C4-2B (cell line): ENCODE results near the gene DEFB124.

Experiments
- ZFX ChIP-seq: fragments of 450-650 bp; IDR thresholded peaks from 2 replicates; pipeline ENCODE4 v1.6.1; 2017
- TF ChIP-seq, protein P1 (sequence below): fragments of 450-650 bp; conservative IDR thresholded peaks from 2 replicates; pipeline ENCODE4 v1.5.1; 2017; ENCODE audit warnings: mild to moderate bottlenecking

DNA sequence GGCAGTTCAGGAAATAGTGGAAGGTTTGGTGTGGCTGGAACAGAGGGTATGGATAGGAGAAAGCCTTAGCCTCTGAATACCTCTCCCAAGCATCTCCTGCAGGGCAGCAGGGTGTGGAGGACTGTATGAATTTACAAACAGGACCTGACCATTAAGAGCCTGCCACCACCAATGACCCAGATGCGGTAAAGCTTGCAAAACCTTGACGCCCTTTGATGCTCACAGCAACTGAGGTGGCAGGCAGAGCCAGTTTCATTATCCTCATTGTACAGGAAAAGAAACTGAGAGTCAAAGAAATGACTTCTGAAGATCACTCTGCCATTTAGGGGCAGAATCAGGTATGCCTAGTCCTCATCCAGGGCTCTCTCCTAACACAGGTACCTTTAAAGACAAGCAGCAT is 41.7 kb upstream of the DEFB124 start:
- TF ChIP-seq, protein P1, sequence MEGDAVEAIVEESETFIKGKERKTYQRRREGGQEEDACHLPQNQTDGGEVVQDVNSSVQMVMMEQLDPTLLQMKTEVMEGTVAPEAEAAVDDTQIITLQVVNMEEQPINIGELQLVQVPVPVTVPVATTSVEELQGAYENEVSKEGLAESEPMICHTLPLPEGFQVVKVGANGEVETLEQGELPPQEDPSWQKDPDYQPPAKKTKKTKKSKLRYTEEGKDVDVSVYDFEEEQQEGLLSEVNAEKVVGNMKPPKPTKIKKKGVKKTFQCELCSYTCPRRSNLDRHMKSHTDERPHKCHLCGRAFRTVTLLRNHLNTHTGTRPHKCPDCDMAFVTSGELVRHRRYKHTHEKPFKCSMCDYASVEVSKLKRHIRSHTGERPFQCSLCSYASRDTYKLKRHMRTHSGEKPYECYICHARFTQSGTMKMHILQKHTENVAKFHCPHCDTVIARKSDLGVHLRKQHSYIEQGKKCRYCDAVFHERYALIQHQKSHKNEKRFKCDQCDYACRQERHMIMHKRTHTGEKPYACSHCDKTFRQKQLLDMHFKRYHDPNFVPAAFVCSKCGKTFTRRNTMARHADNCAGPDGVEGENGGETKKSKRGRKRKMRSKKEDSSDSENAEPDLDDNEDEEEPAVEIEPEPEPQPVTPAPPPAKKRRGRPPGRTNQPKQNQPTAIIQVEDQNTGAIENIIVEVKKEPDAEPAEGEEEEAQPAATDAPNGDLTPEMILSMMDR: no peak
- TF ChIP-seq ZFX: no peak
